H1 (cell line): Measurements from ENCODE around the gene ZFAND2B. TPM values are rescaled to one million over a fixed set of nuclear protein-coding genes. Genes with fewer than 3 reads are reported as not detected.

Experiments
- CHD2 ChIP-seq: IDR thresholded peaks from 2 replicates; pipeline ENCODE4 v1.6.1; 2012; ENCODE audit warnings: low read length, improper control_type of control experiment
- TBP ChIP-seq: IDR thresholded peaks from 2 replicates; pipeline ENCODE4 v1.6.1; 2011; ENCODE audit warnings: low read depth, low read length, improper control_type of control experiment
- polyA plus RNA-seq, 7 experiments: library from polyadenylated mRNA; depleted of rRNA in 3 of 7; stranded (reverse) in 5 of 7; unstranded in 2 of 7; fragments of >200 nt in 5 of 7; fragments of 200-250 nt in 2 of 7; gene quantifications; 1 replicate in 5 of 7; 2 replicates in 1 of 7; 4 replicates in 1 of 7; pipeline versions ENCODE4 v1.2.1 to v1.2.3, GENCODE V29; 2011 to 2013; ENCODE audit warnings: missing spikeins in 2 of 7, mixed read lengths in 2 of 7
- total RNA-seq: library from RNA; stranded (reverse); fragmentation: NEBNext Ultra II Directional; extraction: Animal tissue kit (Norgen Biotek cat#: 25700); gene quantifications from 2 replicates; pipeline ENCODE4 v1.2.1, GENCODE V29; 2021

ZFAND2B gene
- total and polyA plus RNA-seq, 2 of the 8 experiments (the other 6 are each of a cell fraction or from before 2014, with no cell fraction given), result 16.0 to 17.9 TPM

GRCh38 chr2:219163156-219163555 lies 43.4 kb upstream of the ZFAND2B start (continued):
- TF ChIP-seq TBP (no peak), CHD2 (no peak)
